H1 (cell line): ENCODE results near the gene KIF13A. TPM values are rescaled to one million over a fixed set of nuclear protein-coding genes. Genes with fewer than 3 reads are reported as not detected.

ENCODE experiments used
- CTCF ChIA-PET: fragments of 300-600 bp; sonication (Branson Sonifier 250); formaldehyde crosslinking; loops from one replicate; lab custom pipeline; 2021; ENCODE audit not compliant: partially characterized antibody; lab: Charles Lee
- POLR2A ChIA-PET: fragments of 300-600 bp; sonication (Branson Sonifier 250); formaldehyde crosslinking; loops from one replicate; lab custom pipeline; 2021; ENCODE audit warnings: inconsistent platforms; ENCODE audit not compliant: partially characterized antibody; lab: Charles Lee
- DNase-seq, 2 experiments: peaks; one replicate each; pipeline versions ENCODE4 v3.0.0 to v3.0.0-alpha.2; 2010 to 2022; ENCODE audit warnings: low spot score in 2 of 2, low read depth in 1 of 2, mixed read lengths in 1 of 2
- FAIRE-seq: peaks from 2 replicates; lab custom pipeline; 2011; peaks lifted over from hg19 to GRCh38; lab: Jason Lieb, UNC
- H2AFZ ChIP-seq: 2 replicates; pipeline ENCODE4 v1.8.1; 2012; ENCODE audit warnings: low read length, inconsistent platforms
- H2AK5ac ChIP-seq: 2 replicates; pipeline ENCODE4 v1.6.1; 2013; ENCODE audit warnings: low read depth, low read length
- H2BK120ac ChIP-seq: replicated peaks from 2 replicates; pipeline ENCODE3; 2013; ENCODE audit warnings: low read depth, low read length, inconsistent platforms
- H2BK12ac ChIP-seq: 2 replicates; pipeline ENCODE4 v1.6.1; 2013; ENCODE audit warnings: low read depth, low read length
- H2BK15ac ChIP-seq: 2 replicates; pipeline ENCODE4 v1.6.1; 2013; ENCODE audit warnings: low read length
- H2BK20ac ChIP-seq: 2 replicates; pipeline ENCODE4 v1.6.1; 2013; ENCODE audit warnings: low read length
- H2BK5ac ChIP-seq: 2 replicates; pipeline ENCODE4 v1.6.1; 2013; ENCODE audit warnings: low read depth, low read length
- H3K14ac ChIP-seq: 2 replicates; pipeline ENCODE4 v1.6.1; 2013; ENCODE audit warnings: inconsistent platforms; ENCODE audit not compliant: insufficient read length
- H3K18ac ChIP-seq: 2 replicates; pipeline ENCODE4 v1.6.1; 2013; ENCODE audit warnings: low read length; ENCODE audit errors: extremely low read depth
- H3K23ac ChIP-seq: 2 replicates; pipeline ENCODE4 v1.6.1; 2013; ENCODE audit warnings: inconsistent platforms; ENCODE audit not compliant: insufficient read length
- H3K23me2 ChIP-seq: 2 replicates; pipeline ENCODE4 v1.6.1; 2013; ENCODE audit warnings: low read depth, low read length
- H3K27ac ChIP-seq: 2 replicates; pipeline ENCODE4 v1.6.1; 2011; ENCODE audit warnings: low read depth, low read length, inconsistent platforms
- H3K27me3 ChIP-seq, 4 experiments: replicated peaks in 1 of 4; 1 replicate in 1 of 4; 2 replicates in 3 of 4; pipeline versions ENCODE4 v1.6.1 to v1.8.1; 2011 to 2013; ENCODE audit warnings: low read length in 3 of 4, mild to moderate bottlenecking in 3 of 4, inconsistent platforms in 2 of 4, mixed read lengths in 2 of 4, moderate library complexity in 1 of 4; ENCODE audit not compliant: control insufficient read depth in 3 of 4, insufficient read depth in 3 of 4; ENCODE audit errors: extremely low read depth in 1 of 4
- H3K36me3 ChIP-seq, 4 experiments: 2 replicates each; pipeline versions ENCODE4 v1.6.1 to v1.8.1; 2011 to 2013; ENCODE audit warnings: mild to moderate bottlenecking in 4 of 4, low read length in 3 of 4, moderate library complexity in 2 of 4, control low read depth in 1 of 4, inconsistent platforms in 1 of 4; ENCODE audit not compliant: insufficient read depth in 4 of 4, control insufficient read depth in 2 of 4
- H3K4ac ChIP-seq: replicated peaks from 2 replicates; pipeline ENCODE3; 2013; ENCODE audit warnings: low read length, low read depth, mixed read lengths, inconsistent platforms; ENCODE audit not compliant: insufficient read length
- H3K4me1 ChIP-seq, 4 experiments: replicated peaks in 1 of 4; 1 replicate in 1 of 4; 2 replicates in 3 of 4; pipeline versions ENCODE4 v1.6.1 to v1.8.1; 2011 to 2013; ENCODE audit warnings: low read length in 3 of 4, inconsistent platforms in 2 of 4, mixed read lengths in 1 of 4; ENCODE audit not compliant: insufficient read depth in 4 of 4, control insufficient read depth in 3 of 4
- H3K4me2 ChIP-seq, 2 experiments: 2 replicates each; pipeline versions ENCODE4 v1.6.1 to v1.8.1; 2011 to 2013; ENCODE audit warnings: low read depth in 2 of 2, low read length in 2 of 2, control low read depth in 1 of 2, inconsistent platforms in 1 of 2, mild to moderate bottlenecking in 1 of 2; ENCODE audit not compliant: insufficient read depth in 1 of 2
- H3K4me3 ChIP-seq, 4 experiments: fragments of 200-600, 300-600 bp in 1 of 4; sonication (generic), shearing (Covaris generic), sonication (Bioruptor Twin) in 1 of 4; 2 replicates each; pipeline versions ENCODE4 v1.5.1 to v1.8.1; 2011 to 2016; ENCODE audit warnings: low read length in 4 of 4, low read depth in 3 of 4, control low read depth in 2 of 4, inconsistent platforms in 2 of 4, mild to moderate bottlenecking in 2 of 4, mixed read lengths in 1 of 4, moderate library complexity in 1 of 4; ENCODE audit not compliant: insufficient read depth in 2 of 4; ENCODE audit errors: extremely low read depth in 1 of 4
- H3K56ac ChIP-seq: replicated peaks from 2 replicates; pipeline ENCODE3; 2013; ENCODE audit warnings: low read depth, mild to moderate bottlenecking, mixed read lengths, low read length, inconsistent platforms; ENCODE audit not compliant: insufficient read length
- H3K79me1 ChIP-seq: 2 replicates; pipeline ENCODE4 v1.6.1; 2013; ENCODE audit warnings: low read depth, low read length, control low read depth
- H3K79me2 ChIP-seq, 2 experiments: 2 replicates each; pipeline versions ENCODE4 v1.6.1 to v1.8.1; 2012 to 2013; ENCODE audit warnings: low read length in 2 of 2, mild to moderate bottlenecking in 2 of 2, inconsistent platforms in 1 of 2; ENCODE audit not compliant: insufficient read depth in 2 of 2, control insufficient read depth in 1 of 2
- H3K9ac ChIP-seq, 4 experiments: replicated peaks in 1 of 4; 1 replicate in 1 of 4; 2 replicates in 3 of 4; pipeline versions ENCODE4 v1.6.1 to v1.8.1; 2011 to 2013; ENCODE audit warnings: low read depth in 3 of 4, low read length in 3 of 4, control low read depth in 2 of 4, mild to moderate bottlenecking in 2 of 4, moderate library complexity in 2 of 4, inconsistent platforms in 1 of 4; ENCODE audit errors: extremely low read depth in 1 of 4
- H3K9me3 ChIP-seq, 2 experiments: 2 replicates each; pipeline versions ENCODE4 v1.6.1 to v1.8.1; 2012 to 2013; ENCODE audit warnings: mild to moderate bottlenecking in 2 of 2, moderate library complexity in 2 of 2, control low read depth in 1 of 2, inconsistent platforms in 1 of 2, low read depth in 1 of 2, low read length in 1 of 2, mixed read lengths in 1 of 2; ENCODE audit not compliant: insufficient read depth in 2 of 2
- H4K20me1 ChIP-seq, 2 experiments: replicated peaks in 1 of 2; 2 replicates each; pipeline versions ENCODE3 to v1.8.1; 2011 to 2013; ENCODE audit warnings: inconsistent platforms in 2 of 2, low read length in 2 of 2, mild to moderate bottlenecking in 1 of 2; ENCODE audit not compliant: insufficient read depth in 2 of 2, control insufficient read depth in 1 of 2
- H4K5ac ChIP-seq: 2 replicates; pipeline ENCODE4 v1.6.1; 2013; ENCODE audit warnings: low read length, low read depth, mixed read lengths, inconsistent platforms; ENCODE audit not compliant: insufficient read length
- H4K8ac ChIP-seq: 2 replicates; pipeline ENCODE4 v1.8.0; 2013; ENCODE audit warnings: mild to moderate bottlenecking, moderate library complexity, low read length, inconsistent platforms; ENCODE audit not compliant: insufficient read depth; ENCODE audit errors: extremely low read depth
- H4K91ac ChIP-seq: replicated peaks from 2 replicates; pipeline ENCODE3; 2013; ENCODE audit warnings: low read length, mixed read lengths, inconsistent platforms; ENCODE audit not compliant: insufficient read length
- ASH2L ChIP-seq: fragments of 200-600, 300-600 bp; sonication (generic); IDR thresholded peaks from one replicate; pipeline ENCODE4 v1.7.1; 2017; ENCODE audit warnings: low read length
- BCL11A ChIP-seq, 2 experiments: IDR thresholded peaks; one replicate each; pipeline ENCODE4 v1.6.1; 2011; ENCODE audit warnings: low read depth in 2 of 2, low read length in 2 of 2, mild to moderate bottlenecking in 2 of 2
- CHD1 ChIP-seq: IDR thresholded peaks from 2 replicates; pipeline ENCODE4 v1.6.1; 2012; ENCODE audit warnings: low read depth, low read length, improper control_type of control experiment
- CHD2 ChIP-seq: IDR thresholded peaks from 2 replicates; pipeline ENCODE4 v1.6.1; 2012; ENCODE audit warnings: low read length, improper control_type of control experiment
- EZH2 ChIP-seq: fragments of 200-600 bp; sonication (generic); IDR thresholded peaks from 2 replicates; pipeline ENCODE4 v1.7.1; 2012; ENCODE audit warnings: low read depth, mild to moderate bottlenecking, moderate library complexity, low read length, inconsistent platforms; ENCODE audit not compliant: severe bottlenecking
- HDAC2 ChIP-seq, 2 experiments: fragments of 300-600 bp in 1 of 2; sonication (generic) in 1 of 2; IDR thresholded peaks; 2 replicates each; pipeline ENCODE4 v1.6.1; 2011 to 2012; ENCODE audit warnings: low read depth in 2 of 2, low read length in 2 of 2, mild to moderate bottlenecking in 2 of 2, moderate library complexity in 2 of 2, borderline replicate concordance in 1 of 2, inconsistent platforms in 1 of 2
- JUN ChIP-seq: IDR thresholded peaks from 2 replicates; pipeline ENCODE4 v1.6.1; 2011; ENCODE audit warnings: low read depth, mild to moderate bottlenecking, improper control_type of control experiment, low read length
- JUND ChIP-seq: IDR thresholded peaks from 2 replicates; pipeline ENCODE4 v1.6.1; 2011; ENCODE audit warnings: mild to moderate bottlenecking, improper control_type of control experiment, low read length
- KDM5A ChIP-seq: fragments of 200-600 bp; IDR thresholded peaks from 2 replicates; pipeline ENCODE4 v1.7.1; 2012; ENCODE audit warnings: mild to moderate bottlenecking, low read length, inconsistent platforms, mixed read lengths
- SAP30 ChIP-seq: fragments of 300-600 bp; sonication (generic); IDR thresholded peaks from 2 replicates; pipeline ENCODE4 v1.7.1; 2012; ENCODE audit warnings: low read length, moderate library complexity, mild to moderate bottlenecking, inconsistent platforms; ENCODE audit not compliant: insufficient read depth, insufficient replicate concordance
- SP4 ChIP-seq: IDR thresholded peaks from 2 replicates; pipeline ENCODE4 v1.6.1; 2012; ENCODE audit warnings: low read length, inconsistent platforms
- TAF1 ChIP-seq: IDR thresholded peaks from 2 replicates; pipeline ENCODE4 v1.6.1; 2011; ENCODE audit warnings: mild to moderate bottlenecking, low read depth, low read length
- TAF7 ChIP-seq: optimal IDR thresholded peaks from 2 replicates; pipeline ENCODE3; 2011; ENCODE audit warnings: low read depth, mild to moderate bottlenecking, inconsistent platforms, low read length, moderate library complexity, borderline replicate concordance
- WGBS, 2 experiments: shearing (Covaris generic) in 1 of 2; methylation state at CpG; one replicate each; pipeline versions ENCODE4 v1.1.6 to v1.1.7; 2013 to 2015; ENCODE audit warnings: low lambda C conversion rate in 2 of 2, mixed read lengths in 2 of 2, inconsistent platforms in 1 of 2, low coverage in 1 of 2, missing lambda C conversion rate in 1 of 2; ENCODE audit not compliant: insufficient replicate concordance in 2 of 2, insufficient coverage in 1 of 2, insufficient read length in 1 of 2; ENCODE audit errors: extremely low coverage in 1 of 2, missing lambda C conversion rate in 1 of 2; 5-methylcytosine and 5-hydroxymethylcytosine counted together
- polyA plus RNA-seq, 7 experiments: library from polyadenylated mRNA; depleted of rRNA in 3 of 7; stranded (reverse) in 5 of 7; unstranded in 2 of 7; fragments of >200 nt in 5 of 7; fragments of 200-250 nt in 2 of 7; gene quantifications; 1 replicate in 5 of 7; 2 replicates in 1 of 7; 4 replicates in 1 of 7; pipeline versions ENCODE4 v1.2.1 to v1.2.3, GENCODE V29; 2011 to 2013; ENCODE audit warnings: missing spikeins in 2 of 7, mixed read lengths in 2 of 7
- total RNA-seq: library from RNA; stranded (reverse); fragmentation: NEBNext Ultra II Directional; extraction: Animal tissue kit (Norgen Biotek cat#: 25700); gene quantifications from 2 replicates; pipeline ENCODE4 v1.2.1, GENCODE V29; 2021
- TF ChIP-seq, protein P1 (sequence below): IDR thresholded peaks from 2 replicates; pipeline ENCODE4 v1.6.1; 2011; ENCODE audit warnings: low read depth, mild to moderate bottlenecking, low read length; ENCODE audit not compliant: insufficient read depth

KIF13A gene
- total and polyA plus RNA-seq, 2 of the 8 experiments (the other 6 are each of a cell fraction or from before 2014, with no cell fraction given), result 14.7 to 40.8 TPM

DNA sequence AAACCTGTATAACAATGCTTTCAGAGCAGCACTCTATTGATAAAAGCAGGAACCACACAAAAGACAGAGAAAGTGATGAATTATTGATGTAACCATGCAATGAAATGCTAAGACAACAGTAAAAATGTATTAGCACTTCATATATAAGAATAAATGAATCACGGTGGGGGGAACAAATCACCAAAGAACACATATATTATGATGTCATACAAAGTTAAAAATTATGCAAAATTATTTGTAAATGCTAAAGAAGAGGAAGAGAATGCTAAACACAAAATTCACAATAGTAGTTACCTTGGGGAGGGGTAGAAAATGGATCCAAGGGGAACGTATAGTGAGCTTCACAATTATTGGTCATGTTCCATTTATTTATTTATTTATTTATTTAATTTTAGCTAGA is 133.9 kb downstream of the KIF13A start:
- POLR2A ChIA-PET, result no interaction called here
- Histone ChIP-seq H4K20me1 (no peaks in the 10 kb centered on the region), H3K56ac (no peak overlapping the region)
- TF ChIP-seq ASH2L (no peak), TAF1 (no peak), JUN (no peak), SAP30 (no peak), TAF7 (no peak), CHD2 (no peak), KDM5A (no peak), SP4 (no peak), CHD1 (no peak), HDAC2 (IDR thresholded peaks at IDR 0.05; ENCODE audit: borderline replicate concordance in 1 of 2, low read depth in 2 of 2, low read length in 2 of 2) (no peak), JUND (no peak), BCL11A (IDR thresholded peaks at IDR 0.05; ENCODE audit: low read depth in 2 of 2, low read length in 2 of 2) (no peak), EZH2 (no peak)
- TF ChIP-seq, protein P1, sequence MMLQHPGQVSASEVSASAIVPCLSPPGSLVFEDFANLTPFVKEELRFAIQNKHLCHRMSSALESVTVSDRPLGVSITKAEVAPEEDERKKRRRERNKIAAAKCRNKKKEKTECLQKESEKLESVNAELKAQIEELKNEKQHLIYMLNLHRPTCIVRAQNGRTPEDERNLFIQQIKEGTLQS, result no peak

More for the DNA sequence above, 133.9 kb downstream of the KIF13A start:
- Histone ChIP-seq H2BK120ac (no peak overlapping the region), H3K4ac (no peak overlapping the region), H3K4me3 (no peak overlapping the region), H3K4me1 (no peaks in the 10 kb centered on the region), H3K9me3 (no peaks in the 10 kb centered on the region), H2AK5ac (no peak overlapping the region), H3K23ac (no peak overlapping the region), H3K79me1 (no peaks in the 10 kb centered on the region), H3K79me2 (no peaks in the 10 kb centered on the region), H4K5ac (no peak overlapping the region), H2BK20ac (no peak overlapping the region), H2BK12ac (no peak overlapping the region), H3K14ac (no peak overlapping the region), H2BK5ac (no peak overlapping the region), H3K27me3 (no peaks in the 10 kb centered on the region), H4K8ac (no peak overlapping the region), H3K23me2 (no peaks in the 10 kb centered on the region), H3K36me3 (peaks cover 0 to 13% (median 6%) of the 10 kb centered on the region in 4 experiments; a peak in 4 of 8 replicates), H3K18ac (no peak overlapping the region), H4K91ac (no peak overlapping the region), H3K9ac (no peak overlapping the region), H2AFZ (no peak overlapping the region), H3K27ac (no peak overlapping the region), H3K4me2 (no peak overlapping the region), H2BK15ac (no peak overlapping the region)
- CTCF ChIA-PET, result no interaction called here
- DNase-seq, result no peak
- WGBS, 2 experiments, result 89% methylated on average over 2 of the region's 2 CpGs; no CpG with 5 or more reads in 1 of the 2 experiments
- no peak for FAIRE-seq
